GM18520 (cell line): ENCODE results near the gene TMEM106B.
"Not testable (repeated sequence)": the region's sequence is repeated elsewhere in the genome, so short reads cannot be mapped to it uniquely, and the experiment has no call there.

Experiments
- ATAC-seq: cut with Tn5 transposase; IDR thresholded peaks from one replicate; pipeline ENCODE4 v1.9.1; 2021; ENCODE audit not compliant: unreplicated experiment

The TMEM106B gene

DNA sequence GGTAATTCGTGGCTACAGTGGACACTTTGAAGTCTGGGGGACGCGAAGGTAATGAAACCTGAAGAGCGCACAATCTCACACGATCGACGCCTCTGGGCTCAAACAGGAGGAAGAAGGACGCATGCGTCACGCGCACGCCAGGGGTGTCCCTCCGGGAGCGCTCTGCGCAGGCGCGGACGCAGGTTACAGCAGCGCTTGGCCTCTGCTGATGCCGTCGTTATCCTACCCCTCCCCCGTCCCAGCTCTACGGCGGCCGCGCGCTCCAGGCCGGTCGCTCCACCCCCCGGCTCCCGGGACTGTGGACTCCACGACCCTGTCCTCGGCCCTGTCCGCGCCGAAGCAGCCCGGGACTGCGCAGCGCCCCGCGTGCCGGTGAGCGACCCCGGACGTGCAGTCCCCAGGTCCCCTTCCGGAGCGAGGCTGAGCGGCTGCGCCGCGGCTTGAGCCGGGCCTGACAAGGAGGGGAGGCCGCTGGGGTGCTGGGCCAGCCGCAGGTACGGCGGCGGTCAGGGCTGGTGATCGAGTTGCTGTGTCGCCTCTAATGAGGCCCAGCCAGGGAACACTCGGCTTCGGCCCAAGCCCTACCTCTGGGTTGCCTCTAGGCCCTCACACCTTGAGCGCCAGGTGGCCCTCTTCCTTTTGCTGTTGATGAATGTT, at the start of gene TMEM106B:
Gene TMEM106B, plus strand, starts transcription at position 241 of the 657 bp plus-strand sequence. CDS start 3,517 bp downstream, outside the sequence.
- ATAC-seq = peak; percentile 95

DNA sequence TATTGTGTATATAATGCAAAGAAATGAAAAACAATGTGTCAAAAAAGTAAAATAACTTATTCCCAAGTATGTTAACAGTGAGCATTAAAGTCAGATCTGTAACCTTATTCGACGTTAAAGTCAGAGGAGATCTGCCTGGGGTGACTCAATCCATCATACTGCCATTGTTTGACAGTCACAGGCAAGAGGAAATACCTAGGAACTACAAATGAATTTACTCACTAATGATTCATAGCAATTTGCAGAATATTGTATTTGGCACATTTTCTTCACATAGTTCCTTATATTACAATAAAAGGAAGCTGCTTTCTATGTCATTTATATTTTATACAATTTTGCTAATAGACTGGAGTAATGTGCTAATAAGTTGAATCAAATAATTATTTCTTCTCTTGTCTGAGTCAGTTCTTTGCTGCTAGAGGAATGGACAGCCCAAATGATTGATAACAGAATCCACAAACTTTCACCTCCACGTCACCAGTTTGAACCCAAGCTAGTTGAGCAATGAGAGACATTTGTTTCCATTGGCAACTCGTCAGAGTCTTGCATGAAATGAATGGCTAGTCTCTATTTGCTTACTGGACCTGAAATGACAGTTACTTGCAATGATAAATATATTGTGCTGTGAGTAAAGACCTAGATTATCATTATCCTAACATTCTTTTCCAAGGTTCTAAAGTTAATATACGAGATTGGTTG, 48.5 kb upstream of the TMEM106B start:
- ATAC-seq = no peak

DNA sequence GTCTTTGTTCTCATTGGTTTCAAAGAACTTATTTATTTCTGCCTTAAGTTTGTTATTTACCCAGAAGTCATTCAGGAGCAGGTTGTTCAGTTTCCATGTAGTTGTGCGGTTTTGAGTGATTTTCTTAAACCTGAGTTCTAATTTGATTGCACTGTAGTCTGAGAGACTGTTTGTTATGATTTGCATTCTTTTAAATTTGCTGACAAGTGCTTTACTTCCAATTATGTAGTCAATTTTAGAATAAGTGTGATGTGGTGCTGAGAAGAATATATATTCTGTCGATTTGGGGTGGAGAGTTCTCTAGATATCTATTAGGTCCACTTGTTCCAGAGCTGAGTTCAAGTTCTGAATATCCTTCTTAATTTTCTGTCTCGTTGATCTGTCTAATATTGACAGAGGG, 43.0 kb upstream of the TMEM106B start:
- ATAC-seq = not testable (repeated sequence)

DNA sequence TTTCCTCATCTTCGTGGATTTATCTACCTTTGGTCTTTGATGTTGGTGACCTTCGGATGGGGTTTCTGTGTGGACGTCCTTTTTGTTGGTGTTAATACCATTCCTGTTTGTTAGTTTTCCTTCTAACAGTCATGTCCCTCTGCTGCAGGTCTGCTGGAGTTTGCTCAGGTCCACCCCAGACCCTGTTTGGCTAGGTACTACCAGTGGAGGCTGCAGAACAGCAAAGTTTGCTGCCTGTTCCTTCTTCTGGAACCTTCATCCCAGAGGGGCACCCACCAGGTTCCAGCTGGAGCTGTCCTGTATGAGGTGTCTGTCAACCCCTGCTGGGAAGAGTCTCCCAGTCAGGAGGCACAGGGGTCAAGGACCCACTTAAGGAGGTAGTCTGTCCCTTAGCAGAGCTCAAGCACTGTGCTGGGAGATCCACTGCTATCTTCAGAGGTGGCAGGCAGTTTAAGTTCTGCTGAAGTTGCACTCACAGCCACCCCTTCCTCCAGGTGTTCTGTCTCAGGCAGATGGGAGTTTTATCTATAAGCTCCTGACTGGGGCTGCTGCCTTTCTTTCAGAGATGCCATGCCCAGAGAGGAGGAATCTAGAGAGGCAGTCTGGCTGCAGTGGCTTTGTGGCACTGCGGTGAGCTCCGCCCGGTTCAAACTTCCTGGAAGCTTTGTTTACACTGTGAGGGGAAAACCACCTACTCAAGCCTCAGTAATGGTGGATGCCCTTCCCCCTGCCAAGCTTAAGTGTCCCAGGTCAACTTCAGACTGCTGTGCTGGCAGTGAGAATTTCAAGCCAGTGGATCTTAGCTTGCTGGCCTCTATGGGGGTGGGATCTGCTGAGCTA, 40.9 kb upstream of the TMEM106B start:
- not testable (repeated sequence) for ATAC-seq

DNA sequence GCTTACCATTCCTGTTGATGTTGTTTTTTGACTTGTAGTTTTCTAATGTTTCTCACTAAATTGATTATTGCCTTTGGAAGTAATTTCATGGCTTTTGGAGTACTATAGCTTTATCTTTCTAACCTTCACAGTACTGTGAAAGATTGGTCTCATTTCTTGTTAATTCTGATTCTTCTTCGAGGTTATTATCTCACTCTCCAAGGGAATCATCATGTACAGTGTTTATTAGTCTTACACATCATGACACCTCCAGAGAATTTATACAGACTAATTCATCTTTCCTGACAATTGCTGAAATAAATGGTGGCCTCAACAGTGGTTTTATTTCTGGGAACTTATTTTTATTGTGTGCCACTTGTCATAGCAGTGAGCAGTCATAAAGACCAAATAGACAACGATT, 37.4 kb upstream of the TMEM106B start:
- no peak for ATAC-seq

DNA sequence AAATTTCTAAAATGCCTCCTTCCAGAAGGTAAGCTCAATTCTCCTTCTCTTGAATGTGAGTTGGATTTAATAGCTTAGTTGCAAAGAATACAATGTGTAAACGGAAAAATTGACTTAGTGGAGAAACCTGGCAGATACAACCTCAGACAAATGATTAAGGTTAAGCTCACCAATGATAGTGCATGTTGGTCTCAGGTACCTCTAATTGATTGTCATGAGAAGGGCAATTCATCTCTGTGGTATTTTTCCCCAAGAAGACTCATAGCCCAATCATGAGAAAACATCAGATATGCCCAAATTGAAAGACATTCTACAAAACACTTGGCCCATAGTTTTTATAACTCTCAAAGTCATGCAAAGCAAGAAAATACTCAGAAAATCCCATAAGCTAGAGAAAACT, 36.2 kb upstream of the TMEM106B start:
- no peak for ATAC-seq

DNA sequence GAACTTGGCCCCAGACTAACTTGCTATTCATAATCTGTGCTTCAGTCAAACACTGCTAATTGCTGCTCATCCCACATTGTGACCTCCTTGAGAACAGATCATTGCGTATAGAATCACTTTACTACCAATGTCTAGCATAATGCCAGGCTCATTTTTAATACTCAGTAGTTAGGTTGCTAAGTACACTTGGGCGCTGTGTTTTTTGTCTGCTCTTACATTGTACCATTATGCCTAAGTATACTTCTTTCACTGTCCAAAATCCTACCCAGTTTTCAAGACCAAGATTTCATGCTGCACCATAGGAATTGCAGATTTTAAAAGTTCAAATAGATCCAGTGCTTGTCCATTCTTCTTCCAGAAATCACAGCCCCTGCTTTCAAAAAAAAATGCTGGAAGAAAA, 32.8 kb upstream of the TMEM106B start:
- ATAC-seq = no peak

DNA sequence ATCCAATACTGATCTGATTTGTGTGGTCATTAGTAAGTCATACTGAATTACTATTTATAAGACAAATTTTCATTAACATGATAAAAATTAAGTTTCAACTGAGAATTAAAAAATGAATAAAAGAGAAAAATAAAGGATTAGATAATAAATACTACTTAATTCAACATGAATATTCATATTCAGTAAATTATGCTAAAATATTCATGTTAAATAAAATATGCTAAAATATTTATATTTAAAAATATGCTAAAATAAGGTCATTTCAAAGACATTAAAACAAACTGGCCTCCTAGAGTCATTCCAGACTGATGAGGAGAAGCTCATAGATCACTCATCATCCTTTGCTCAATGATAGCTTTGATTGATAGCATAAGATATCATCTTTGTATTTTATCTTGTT, 16.7 kb upstream of the TMEM106B start:
- no peak for ATAC-seq

DNA sequence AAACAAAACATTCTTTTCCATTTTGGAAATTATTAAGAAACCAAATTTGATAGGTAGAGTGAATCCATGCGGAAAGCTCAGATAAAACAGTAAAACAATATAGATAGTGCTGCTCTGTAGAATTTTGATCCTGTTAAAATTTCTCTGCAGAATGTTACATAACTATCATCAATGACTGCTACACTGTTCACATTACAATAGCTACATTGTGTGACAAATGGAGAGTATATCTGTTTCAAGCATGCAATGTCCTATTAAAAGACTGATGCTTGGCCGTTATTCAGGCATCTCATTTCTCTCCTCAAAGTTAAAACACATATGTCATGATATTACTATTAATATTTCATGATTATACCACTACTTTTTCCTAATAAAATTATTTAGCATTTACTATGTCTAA, 14.7 kb upstream of the TMEM106B start:
- no peak for ATAC-seq

DNA sequence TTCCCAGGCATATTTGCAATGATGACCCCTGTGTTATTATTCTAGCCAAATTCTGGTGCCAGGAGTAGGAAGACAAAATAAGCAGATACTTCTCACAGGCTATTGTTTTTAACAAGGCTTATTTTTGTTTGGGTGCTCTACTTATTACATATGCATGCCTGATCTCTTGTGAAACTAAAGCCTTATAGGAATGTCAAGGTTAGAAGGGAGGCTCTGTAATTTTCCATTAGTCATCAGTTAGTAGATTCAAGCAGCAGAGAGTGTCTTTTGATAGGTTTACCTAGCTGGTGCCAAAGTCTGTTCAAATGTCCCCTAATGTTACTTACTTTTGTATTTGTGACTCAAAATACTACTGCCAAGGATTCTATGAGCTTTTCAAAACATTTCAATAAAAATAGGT, 11.7 kb upstream of the TMEM106B start:
- ATAC-seq = no peak

DNA sequence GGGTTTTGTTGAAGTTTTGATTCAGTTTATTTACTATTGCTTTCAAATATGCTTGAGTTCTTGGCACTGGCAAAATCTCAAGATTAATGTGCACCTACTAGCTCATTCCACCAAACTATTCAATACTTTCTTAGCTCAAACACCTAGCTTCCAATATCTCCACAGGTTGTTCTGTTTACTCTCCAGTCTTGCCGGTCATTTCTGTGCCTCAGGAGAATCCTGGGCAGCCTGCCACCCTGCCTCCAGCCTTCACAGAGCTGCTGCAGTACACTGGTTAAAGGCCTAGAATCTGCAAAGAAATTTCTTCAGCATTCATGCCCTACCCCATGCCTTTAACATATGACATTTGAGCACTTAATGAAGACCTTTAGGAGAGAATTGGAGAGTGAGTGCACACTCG, 4.0 kb upstream of the TMEM106B start:
- no peak for ATAC-seq

DNA sequence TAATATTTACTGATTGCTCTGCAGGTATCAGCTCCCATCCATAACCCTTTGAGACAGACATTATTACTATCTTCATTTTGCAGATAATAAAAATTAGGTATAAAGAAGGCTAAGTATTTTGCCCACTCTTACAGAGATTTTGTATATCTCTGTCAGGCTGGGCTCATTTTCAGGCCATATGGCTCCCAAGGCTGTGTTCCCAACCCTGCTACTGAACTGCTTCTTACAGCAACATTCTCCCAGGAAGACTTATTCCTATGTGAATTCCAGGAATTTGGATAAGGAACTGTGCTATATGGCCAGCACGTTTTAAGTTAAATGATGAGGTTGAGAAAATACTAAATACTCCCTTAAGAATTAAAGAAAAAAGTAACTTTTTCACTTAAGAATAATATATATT, 1.9 kb upstream of the TMEM106B start:
- no peak for ATAC-seq

DNA sequence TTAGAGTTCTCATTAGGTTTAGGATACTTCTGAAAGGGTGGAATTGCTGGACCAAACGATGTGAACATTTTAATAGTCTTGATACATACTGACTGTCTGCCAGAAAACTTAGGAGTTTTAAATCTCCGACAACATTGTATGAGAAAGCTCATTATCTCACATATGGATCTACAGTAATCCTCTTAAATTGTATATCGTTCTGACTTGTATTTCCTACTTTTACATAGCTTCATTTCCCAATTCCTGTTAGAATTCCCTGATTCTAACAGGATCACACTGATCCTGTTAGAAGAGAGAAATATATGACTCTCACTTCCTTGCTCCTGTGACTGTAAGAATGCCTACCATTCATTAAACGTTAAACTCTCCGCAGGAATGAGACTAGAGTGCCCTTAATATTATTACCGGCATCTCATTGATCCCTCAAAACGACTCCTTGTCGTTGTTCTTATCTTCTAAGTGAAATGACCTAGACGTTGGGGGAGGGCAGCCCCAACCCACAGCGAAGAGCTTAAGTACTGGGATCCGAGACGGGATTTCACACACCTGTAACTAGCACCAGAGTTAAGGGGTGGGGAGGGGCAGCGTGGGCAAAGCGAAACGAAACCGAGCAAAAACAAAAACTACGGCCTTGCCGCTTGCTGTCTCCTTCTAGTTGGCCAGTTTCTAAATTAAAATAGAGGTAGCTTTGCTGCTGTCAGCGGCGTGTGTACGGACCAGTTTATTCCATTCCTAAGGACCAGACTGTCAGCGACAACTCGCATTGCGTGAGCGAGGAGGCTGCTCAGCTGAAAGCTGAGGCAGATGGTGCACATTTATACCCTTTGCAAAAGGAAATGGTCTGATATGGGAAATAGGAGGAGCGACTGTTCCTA, 678 bp upstream of the TMEM106B start:
- ATAC-seq = peak; percentile 16

DNA sequence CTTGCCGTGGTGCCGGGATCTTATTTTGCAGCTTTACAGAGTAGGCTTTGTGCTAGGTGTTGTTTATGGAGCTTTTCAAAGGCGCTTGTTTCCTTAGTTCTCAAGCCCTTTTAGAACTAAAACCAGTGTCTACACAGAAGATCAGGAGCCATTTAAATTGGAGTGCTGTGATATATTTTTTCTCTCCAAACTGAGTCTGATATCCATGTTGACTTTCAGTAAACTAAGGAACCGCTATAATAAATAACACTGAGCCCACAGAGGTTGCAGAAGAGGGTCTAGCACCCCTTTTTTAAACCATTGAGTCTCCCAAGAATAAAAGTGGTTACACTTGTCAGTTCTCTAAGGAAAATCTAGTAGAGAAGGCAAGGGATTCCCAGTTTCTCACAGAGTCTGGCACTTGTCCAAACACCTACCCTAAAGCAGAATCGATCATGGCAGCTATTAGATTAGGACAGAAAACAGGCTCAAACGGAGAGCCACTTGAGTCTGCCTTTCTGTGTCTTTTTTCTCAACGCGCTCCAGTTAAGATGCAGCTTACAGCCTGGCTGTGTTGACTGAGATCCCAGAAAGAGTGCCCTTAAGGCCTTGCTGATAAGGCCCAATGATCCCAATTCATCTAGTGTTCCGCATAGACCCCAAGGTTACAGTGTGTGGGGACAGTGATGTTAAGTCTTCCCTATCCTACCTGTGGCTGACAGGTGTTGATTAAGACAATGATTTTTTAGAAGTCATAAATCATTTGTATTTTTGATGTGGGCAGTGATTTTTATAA, 804 bp downstream of the TMEM106B start:
- ATAC-seq = no peak

DNA sequence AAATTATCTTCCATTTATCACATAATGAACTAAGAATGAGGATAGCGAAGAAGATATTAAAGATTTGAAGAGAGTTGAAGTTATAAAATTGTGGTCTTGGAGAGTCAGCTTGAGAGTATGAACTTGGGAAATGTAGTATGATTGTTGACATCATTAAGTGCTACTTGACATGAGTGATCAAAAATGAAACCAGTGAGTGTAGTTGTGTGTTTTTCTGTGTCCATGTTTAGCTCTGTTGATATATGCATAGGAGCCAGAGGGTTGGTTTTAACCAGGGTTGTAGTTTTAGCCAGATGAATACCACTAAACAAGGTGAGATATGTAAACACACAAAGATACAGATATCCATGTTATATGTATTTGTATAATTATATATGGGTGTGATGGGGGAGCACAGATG, 6.2 kb downstream of the TMEM106B start:
- no peak for ATAC-seq

DNA sequence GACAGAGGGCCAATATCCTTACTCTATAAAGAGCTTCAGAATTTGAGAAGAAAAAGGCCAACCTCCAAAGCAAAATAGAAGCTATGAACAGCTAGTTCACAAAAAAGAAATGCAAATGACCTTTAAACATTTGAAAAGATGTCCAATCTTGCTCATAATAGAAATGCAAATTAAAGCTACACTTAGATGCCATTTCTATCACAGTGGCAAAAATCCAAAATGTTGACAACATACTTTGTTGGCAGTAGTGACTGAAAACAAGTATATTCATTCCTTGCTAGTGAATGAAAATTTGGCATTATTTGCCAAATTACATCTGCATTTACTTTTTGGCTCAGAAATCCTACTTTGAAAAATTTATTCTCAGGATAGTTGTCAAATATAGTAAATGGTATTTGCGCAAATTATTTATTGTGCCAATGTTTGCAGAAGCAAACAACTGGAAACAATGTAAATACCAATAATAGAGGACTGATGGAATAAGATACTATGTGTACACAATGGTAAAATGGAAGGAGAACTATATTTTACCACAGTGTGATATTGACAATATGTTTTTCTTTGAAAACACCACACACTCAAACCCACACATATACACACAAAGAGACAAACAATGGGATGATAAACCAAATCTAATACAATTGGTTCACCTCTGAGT, 9.4 kb downstream of the TMEM106B start:
- ATAC-seq = no peak

DNA sequence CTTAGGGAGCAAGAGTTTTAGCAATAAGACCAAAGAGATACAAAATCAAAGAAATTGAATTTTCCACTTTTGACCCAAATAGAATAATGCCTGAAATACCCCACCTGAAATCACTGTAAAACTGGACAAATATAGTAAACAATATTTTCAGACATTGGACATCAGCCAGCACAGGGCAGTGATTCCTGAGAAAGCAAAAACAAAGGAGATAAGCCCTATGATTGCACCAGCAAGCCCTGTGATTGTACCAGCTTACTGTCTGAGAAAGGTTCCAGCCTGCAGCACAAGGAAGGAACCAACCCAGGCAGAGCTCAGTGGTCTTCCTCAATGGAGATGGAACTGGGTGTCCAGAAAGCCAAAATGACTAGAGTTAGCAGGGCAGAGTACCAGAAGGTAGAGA, 10.3 kb downstream of the TMEM106B start:
- ATAC-seq = no peak

DNA sequence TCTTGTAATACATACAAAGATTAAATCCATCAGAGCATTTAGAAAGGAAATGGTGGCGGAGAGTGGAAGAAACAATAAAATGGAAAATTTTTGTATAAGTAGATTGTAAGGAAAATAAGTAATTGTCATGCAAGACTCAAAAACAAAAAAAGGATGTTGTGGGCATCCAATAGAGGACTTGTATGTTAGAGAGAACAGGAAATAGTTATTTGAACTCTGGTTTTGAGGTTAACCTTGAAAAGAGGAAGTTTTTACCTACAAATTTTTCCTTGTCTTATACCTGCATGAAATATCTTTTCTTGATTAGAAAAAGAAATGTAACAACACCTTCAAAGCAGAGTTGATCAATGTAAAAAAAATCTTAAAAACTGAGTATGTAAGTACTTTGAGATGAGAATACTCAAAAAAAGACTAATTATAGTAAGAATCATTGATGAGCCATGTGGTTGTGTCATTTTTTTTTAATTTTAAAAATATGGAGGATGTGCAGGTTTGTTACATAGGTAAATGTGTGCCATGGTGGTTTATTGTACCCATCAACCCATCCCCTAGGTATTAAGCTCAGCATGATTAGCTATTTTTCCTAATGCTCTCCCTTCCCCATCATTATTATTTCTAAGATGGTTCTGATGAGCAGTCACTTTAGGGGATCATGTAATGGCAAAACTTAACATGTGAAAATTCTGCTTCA, 11.9 kb downstream of the TMEM106B start:
- peak; percentile 84 for ATAC-seq

DNA sequence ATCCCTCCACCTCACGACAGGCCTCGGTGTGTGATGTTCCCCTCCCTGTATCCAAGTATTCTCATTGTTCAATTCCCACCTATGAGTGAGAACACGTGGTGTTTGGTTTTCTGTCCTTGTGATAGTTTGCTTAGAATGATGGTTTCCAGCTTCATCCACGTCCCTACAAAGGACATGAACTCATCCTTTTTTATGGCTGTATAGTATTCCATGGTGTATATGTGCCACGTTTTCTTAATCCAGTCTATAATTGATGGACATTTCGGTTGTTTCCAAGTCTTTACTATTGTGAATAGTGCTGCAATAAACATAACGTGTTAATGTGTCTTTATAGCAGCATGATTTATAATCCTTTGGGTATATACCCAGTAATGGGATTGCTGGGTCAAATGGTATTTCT, 13.9 kb downstream of the TMEM106B start:
- ATAC-seq = not testable (repeated sequence)
